GM19467 (cell line): ENCODE results near the gene PRSS12.
"Not testable (repeated sequence)": the region's sequence is repeated elsewhere in the genome, so short reads cannot be mapped to it uniquely, and the experiment has no call there.

ENCODE experiments used
- ATAC-seq: cut with Tn5 transposase; IDR thresholded peaks from one replicate; pipeline ENCODE4 v1.9.1; 2021; ENCODE audit warnings: mild to moderate bottlenecking, moderate library complexity; ENCODE audit not compliant: unreplicated experiment

PRSS12 gene

GRCh38 chr4:118352843-118353533 is at the start of gene PRSS12:
Gene PRSS12, minus strand, starts transcription at chr4:118353003. Its CDS starts 283 bp downstream, at chr4:118352720.
- ATAC-seq: peak; percentile 99

- no peak for ATAC-seq
These were observed 47.6 kb upstream of the PRSS12 start for GRCh38 chr4:118400356-118400755.

GRCh38 chr4:118399883-118400282 is 47.1 kb upstream of the PRSS12 start:
- not testable (repeated sequence) for ATAC-seq

GRCh38 chr4:118398226-118399090 is 45.7 kb upstream of the PRSS12 start:
- peak; percentile 93 for ATAC-seq

- ATAC-seq: no peak
These were observed 44.8 kb upstream of the PRSS12 start for GRCh38 chr4:118397623-118397979.

GRCh38 chr4:118396881-118397622 is 44.2 kb upstream of the PRSS12 start:
- ATAC-seq: no peak

- ATAC-seq: no peak
These were observed 42.3 kb upstream of the PRSS12 start for GRCh38 chr4:118395057-118395644.

GRCh38 chr4:118392509-118392908 is 39.7 kb upstream of the PRSS12 start:
- not testable (repeated sequence) for ATAC-seq

- ATAC-seq: no peak
These were observed 37.3 kb upstream of the PRSS12 start for GRCh38 chr4:118390121-118390520.

GRCh38 chr4:118389721-118390120 is 36.9 kb upstream of the PRSS12 start:
- no peak for ATAC-seq

- ATAC-seq: no peak
These were observed 35.8 kb upstream of the PRSS12 start for GRCh38 chr4:118388606-118389005.

GRCh38 chr4:118381902-118382301 is 29.1 kb upstream of the PRSS12 start:
- no peak for ATAC-seq

- ATAC-seq: no peak
These were observed 20.9 kb upstream of the PRSS12 start for GRCh38 chr4:118373614-118374255.

- no peak for ATAC-seq
These were observed 19.4 kb upstream of the PRSS12 start for GRCh38 chr4:118372251-118372650.

- no peak for ATAC-seq
These were observed 16.4 kb upstream of the PRSS12 start for GRCh38 chr4:118369231-118369630.

- no peak for ATAC-seq
These were observed 15.1 kb upstream of the PRSS12 start for GRCh38 chr4:118367872-118368271.

- no peak for ATAC-seq
These were observed 14.6 kb upstream of the PRSS12 start for GRCh38 chr4:118367361-118367760.

- ATAC-seq: no peak
These were observed 10.4 kb upstream of the PRSS12 start for GRCh38 chr4:118363166-118363565.

GRCh38 chr4:118361192-118361591 is 8.4 kb upstream of the PRSS12 start:
- ATAC-seq: no peak

GRCh38 chr4:118360106-118360505 is 7.3 kb upstream of the PRSS12 start:
- ATAC-seq: no peak

GRCh38 chr4:118357601-118358000 is 4.8 kb upstream of the PRSS12 start:
- no peak for ATAC-seq
